NB4 (cell line): Measurements from ENCODE around the gene VPS26C.
A peak's percentile ranks its signal among the peaks of the same experiment; 100 is the strongest.

Experiments used
- DNase-seq: peaks from one replicate; pipeline ENCODE4 v3.0.0; 2010; ENCODE audit warnings: low read depth
- H3K4me3 ChIP-seq: one replicate; pipeline ENCODE4 v1.5.1; 2011; ENCODE audit warnings: mild to moderate bottlenecking, low read depth, low read length, moderate library complexity
- CTCF ChIP-seq: IDR thresholded peaks from one replicate; pipeline ENCODE4 v1.5.1; 2012; ENCODE audit warnings: low read depth, low read length
- MAX ChIP-seq: IDR thresholded peaks from 2 replicates; pipeline ENCODE4 v1.6.1; 2011; ENCODE audit warnings: low read depth, low read length
- MYC ChIP-seq: IDR thresholded peaks from 2 replicates; pipeline ENCODE4 v1.6.1; 2011; ENCODE audit warnings: low read depth, low read length
- POLR2A ChIP-seq: IDR thresholded peaks from 2 replicates; pipeline ENCODE4 v1.6.1; 2011; ENCODE audit warnings: mild to moderate bottlenecking; ENCODE audit not compliant: insufficient read length; ENCODE audit errors: extremely low read depth

Gene VPS26C

GRCh38 chr21:37220433-37220980 is 46.6 kb downstream of the VPS26C start:
- peak; percentile 76 for DNase-seq
- TF ChIP-seq CTCF (no peak), MAX (peak; percentile 30; the same call in 1 of the 2 replicates), MYC (0 out of 2 replicates have a peak, but pooled peaks have one; percentile 7), POLR2A (no peak)

GRCh38 chr21:37219761-37220432 is 47.2 kb downstream of the VPS26C start:
- H3K4me3 ChIP-seq: peak overlapping the region; percentile 65
- peak; percentile 15 for DNase-seq
- TF ChIP-seq MYC (no peak), POLR2A (no peak), MAX (no peak), CTCF (no peak)

More at GRCh38 chr21:37220433-37220980, 46.6 kb downstream of the VPS26C start:
- peak overlapping the region; percentile 65 for H3K4me3 ChIP-seq

GRCh38 chr21:37214952-37215351 is 52.2 kb downstream of the VPS26C start:
- no peak for DNase-seq
- no peak for TF ChIP-seq POLR2A
- TF ChIP-seq MAX: no peak
- TF ChIP-seq CTCF: no peak
- no peak for TF ChIP-seq MYC
- H3K4me3 ChIP-seq: no peak overlapping the region

- no peak for TF ChIP-seq MYC
- TF ChIP-seq POLR2A: no peak
- no peak for DNase-seq
- H3K4me3 ChIP-seq: no peak overlapping the region
These were observed 56.3 kb downstream of the VPS26C start for GRCh38 chr21:37210799-37211198.

- H3K4me3 ChIP-seq: no peak overlapping the region
- peak; percentile 13 for DNase-seq
- TF ChIP-seq MYC (no peak), POLR2A (no peak), MAX (no peak), CTCF (no peak)
These were observed 57.0 kb downstream of the VPS26C start for GRCh38 chr21:37210130-37210529.

- H3K4me3 ChIP-seq: no peak overlapping the region
- DNase-seq: no peak
- TF ChIP-seq CTCF (no peak), MYC (no peak), POLR2A (no peak), MAX (no peak)
These were observed 58.4 kb downstream of the VPS26C start for GRCh38 chr21:37208741-37209225.
